ENCODE data around the gene BOD1L2.

BOD1L2 gene

DNA sequence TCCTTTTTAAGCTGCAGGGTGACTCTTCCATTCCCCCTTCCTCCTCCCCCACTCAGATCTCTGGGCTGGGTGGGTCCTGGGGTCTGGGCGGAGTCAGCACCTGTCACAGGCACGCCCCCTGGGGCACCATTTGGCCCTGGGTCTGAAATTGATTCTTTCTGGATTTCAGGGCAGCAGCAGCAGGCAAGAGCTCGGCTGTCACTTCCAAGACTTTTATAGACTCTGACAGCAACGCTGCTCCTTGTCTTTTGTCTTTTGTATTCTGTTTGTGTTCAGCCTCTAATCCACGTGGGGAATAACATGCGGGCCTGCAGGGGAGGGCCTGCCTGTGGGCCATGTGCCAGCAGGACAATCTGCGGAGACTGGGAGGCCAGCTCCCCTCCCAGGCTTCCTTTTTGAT, 3.9 kb downstream of the BOD1L2 start:
- DNase-seq = peak; percentile 49 to 91

DNA sequence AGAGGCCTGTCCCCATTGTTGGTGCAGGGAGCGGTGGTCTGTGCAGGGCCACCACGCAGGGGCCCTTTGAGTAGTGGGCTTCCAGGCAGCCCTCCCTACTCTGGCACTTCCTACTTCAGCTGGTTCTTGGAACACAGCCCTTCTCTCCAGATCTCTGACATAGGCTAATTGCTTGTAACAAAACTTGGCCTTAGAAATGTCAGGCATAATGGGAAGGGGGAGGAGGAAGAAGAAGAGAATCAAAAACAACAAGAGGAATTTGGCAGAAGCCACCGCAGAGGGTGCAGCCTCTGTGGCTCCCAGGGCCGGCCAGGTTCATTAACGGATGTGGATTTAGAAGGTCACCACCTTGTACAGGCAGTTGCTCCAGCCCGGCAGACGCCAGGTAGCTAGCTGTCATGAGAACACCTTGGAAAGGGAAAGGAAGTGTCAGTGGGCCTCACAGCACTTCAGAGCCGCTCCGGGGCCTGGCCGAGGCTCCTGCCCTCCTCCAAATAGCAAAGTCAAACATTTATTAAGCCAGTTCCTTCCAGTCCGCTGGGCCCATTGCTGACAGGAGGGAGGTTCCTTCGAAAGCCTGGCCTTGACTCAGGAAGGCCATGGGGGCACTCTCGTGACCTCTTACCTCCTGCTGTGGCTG, 7.4 kb downstream of the BOD1L2 start:
- peak; percentile 50 to 62 for DNase-seq

DNA sequence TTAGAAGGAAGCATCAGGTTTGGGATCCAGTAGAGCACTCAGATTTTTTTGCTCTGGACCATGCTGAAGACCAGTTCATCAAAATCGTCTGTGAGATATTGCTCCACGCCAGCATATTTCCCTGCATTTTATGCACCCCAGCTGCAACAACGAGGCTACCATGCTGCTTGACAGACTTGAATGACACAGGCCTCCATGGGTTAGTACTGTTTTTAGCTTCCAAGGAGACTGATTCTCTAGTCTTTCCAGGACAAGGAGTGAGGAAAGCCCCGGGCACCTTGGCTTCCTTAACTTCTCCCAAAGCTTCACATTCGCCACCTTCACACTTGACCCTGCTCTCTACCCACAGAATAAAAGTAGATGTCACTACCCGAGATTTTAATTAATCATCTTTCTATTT, 17.5 kb downstream of the BOD1L2 start:
- no peak for DNase-seq

DNA sequence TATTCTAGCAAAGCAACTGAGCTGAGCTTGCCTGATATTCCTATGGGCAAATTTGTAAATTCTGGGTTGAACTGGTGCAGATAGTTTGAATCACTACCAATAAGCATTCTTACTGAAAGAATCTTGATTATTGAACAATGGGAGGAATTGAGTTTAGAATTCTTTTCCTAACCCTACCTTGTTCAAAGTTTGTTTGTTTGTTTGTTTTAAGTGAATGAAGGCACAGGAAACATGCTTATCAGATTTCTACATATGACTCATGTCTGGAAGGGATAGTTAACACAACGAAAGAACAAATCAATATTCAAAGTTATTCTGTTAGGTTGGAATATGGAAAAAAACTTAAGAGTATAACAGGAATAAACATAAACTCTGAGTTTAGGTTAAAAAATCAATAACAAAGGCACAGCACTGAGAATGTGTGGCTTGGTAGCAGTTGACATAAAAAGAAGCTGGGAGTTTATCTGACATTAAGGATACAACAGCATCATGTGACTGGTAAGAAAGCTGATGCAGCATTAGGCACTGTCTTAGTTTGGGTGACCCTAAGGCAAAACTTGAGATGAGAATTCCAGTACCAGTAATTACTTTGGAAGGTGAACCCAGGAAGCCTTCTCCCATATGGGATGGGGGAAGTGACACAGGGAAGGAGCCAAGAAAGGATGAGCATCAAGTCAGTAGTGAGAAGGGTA, 20.9 kb downstream of the BOD1L2 start:
- no peak for DNase-seq

DNA sequence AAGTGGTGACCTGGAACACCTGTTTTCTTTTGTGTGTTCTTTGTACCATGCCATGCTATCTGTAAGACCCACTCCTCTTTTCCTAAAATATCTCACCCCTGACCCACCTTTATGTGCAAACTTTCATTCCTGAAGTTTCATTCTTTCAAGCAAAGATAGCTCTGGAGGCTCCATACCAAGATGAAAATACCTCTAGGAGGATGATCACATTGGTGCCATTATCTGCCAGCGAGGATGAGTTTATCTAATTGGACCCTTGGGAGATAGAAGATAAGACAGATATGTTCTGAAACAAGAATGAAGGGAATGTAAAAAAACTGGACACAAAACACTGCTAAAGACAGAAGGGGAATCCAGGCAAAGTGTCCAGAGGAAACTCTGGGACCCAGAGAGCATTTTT, 24.1 kb downstream of the BOD1L2 start:
- DNase-seq = no peak

DNA sequence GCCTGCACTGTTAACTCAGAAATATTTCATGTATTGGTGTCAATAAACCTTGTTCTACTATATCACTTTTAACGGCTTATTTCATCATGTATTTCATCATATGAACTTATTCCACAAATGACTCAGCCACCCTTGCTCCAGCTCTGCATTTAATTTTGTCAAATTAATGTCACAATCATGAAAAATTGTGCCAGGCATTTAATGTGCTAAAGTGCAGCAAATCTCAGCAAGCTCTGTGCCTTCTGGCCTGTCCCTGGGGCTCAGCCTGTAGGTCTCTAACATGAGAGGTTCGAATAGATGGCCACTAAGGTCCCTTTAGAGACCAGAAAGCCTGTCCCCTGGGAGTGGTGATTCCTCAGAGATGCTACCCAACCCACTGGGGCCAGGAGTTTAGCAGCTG, 28.6 kb downstream of the BOD1L2 start:
- no peak for DNase-seq

DNA sequence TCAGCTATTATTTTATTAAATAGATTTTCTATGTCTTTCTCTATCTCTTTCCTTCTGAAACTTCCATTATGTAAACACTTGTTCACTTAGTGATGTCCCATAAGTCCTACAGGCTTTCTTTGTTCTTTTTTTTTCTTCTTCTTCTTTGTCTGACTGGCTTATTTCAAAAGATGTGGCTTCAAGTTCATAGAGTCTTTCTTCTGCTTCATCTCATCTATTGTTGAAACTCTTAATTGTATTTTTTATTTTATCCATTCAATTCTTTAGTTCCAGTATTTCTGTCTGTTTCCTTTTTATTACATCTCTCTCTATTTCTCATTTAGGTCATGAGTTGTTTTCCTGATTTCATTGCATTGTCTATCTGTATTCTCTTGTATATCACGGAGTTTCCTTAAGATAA, 38.5 kb downstream of the BOD1L2 start:
- no peak for DNase-seq

DNA sequence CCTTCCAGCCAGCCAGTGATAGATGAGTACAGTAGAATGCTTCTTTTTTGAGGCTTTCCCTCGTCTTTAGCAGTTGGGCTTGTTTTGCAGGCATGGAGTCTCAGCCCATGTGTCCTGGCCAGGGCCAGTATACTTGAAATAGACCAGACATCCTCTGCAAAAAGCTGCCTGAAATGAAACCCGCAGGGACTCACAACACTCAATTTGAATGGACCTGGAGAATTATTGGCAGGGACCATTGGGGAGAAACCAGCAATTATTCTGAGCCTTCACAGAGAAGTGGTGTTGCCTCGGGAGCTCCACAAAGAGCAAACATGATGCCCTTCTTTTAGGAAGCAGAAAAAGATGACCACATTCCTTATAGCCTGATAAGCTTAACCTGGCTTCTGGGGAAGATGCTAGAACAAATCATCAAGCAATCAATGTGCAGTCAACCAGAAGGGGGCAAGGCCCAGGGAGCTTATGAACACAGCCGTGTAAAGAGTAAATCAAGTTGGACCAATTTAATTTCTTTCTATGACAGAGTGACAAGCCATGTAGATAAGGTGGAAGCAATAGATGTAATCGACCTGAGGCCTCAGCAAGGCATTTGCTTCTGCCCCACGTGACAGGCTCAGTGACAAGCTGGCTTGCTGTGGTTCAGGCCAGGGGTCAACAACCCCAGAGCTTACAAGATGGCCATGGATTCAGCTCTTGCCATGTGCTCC, 42.1 kb downstream of the BOD1L2 start:
- no peak for DNase-seq

DNA sequence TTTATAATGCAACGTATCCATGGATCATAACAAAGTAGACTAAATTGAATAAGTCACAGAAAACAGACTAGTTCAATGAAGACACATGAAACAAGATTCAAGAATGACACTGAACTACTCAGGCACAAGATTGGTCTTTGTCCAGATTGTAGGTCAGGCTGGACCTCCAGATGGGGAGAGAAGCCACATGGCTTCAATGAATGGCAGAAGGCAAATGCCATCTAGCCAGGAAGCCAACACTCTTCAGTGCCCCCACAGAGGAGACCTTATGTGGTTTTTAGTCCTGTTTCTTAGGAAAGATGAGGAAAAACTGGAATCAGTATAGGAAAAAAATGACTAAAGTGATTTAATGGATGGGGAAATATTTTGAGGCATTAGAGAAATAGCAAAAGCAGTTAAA, 43.1 kb downstream of the BOD1L2 start:
- DNase-seq = no peak

DNA sequence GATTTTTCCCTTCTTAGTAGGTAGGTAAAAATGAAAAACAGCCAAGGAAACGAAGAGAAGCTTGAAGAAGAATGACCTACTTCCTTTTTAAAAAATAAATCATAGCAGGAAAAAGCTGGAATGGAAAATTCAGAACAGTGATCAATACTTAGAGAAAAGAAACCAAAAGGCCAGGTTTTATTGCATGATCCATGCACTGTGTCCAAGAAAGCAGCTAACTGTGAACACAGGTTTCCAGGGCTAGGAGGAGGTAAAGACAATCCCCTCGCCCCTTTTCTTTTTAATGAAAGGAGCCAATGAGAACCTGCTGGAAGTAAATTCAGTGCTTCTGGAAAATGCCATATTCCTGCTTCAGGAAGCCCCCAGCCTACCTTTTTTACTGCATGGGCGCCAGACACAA, 47.2 kb downstream of the BOD1L2 start:
- DNase-seq = no peak

DNA sequence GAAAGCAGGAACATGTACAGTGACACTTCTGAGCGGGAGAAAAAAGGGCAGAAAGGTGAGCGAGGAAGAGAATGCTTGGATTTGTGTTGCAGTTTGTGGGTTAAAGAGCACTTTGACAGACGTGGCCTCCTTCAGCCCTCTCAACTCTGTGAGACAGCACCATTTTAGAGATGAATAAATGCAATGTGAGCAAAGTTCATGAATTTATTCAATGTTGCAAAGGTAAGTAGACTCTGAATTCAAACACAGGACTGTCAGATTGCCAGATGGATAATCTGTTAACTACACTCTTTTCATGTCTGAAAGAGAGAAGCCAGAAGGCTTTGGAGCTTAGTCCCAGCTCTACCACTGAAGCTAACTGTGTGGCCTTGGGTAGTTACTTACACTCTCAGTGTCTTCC, 47.7 kb downstream of the BOD1L2 start:
- no peak for DNase-seq

DNA sequence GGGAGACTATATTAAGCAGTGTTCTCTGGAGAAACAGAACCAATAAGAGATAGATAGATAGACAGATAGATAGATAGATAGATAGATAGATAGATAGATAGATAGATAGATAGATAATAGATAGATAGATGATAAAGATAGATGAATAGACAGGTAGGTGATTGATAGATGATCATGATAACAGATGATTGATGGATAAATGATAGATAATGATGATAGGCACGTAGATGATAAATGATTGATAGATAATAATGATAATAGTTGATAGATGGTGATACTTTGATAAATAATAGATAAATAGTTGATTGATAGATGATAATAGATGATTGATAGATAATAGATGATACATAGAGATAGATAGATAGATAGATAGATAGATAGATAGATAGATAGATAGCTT, 48.5 kb downstream of the BOD1L2 start:
- DNase-seq = no peak

DNA sequence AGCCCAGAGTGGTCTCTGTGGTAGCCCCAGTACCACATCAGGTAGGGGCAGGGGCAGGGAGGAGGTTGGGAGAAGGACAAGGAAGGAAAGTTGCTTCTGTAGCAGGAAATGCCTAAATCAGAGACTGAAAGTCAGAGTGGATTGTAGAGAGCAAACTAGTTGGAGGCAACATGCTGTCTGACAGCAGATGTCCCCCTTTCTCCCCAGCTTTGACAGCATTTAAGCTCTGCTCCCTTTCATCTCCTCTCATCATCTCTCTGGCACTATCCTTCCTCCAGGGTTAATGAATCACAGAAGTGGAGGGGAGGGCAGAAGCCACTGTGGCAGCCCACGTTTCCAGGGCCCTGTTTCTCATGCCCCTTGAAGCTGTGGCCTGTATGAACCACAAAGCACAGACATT, 50.4 kb downstream of the BOD1L2 start:
- DNase-seq = no peak

DNA sequence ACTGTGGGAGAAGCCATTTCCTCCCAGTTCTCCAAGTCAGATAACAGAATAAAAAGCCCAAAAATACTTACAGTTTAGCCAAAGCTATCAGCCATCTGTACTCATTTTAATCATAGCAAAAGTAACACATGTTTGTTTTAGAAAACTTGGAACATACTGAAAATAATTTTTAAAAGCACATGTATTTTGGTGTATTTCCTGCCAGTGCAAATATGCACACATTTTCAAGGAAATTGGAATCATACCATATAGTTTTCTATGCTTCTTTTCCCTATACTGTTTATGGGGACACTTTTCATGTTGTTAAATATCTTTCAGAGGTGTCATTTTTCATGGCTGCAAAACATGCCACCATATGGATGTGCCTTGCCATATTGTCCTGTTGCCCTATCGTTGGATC, 51.2 kb downstream of the BOD1L2 start:
- no peak for DNase-seq
